HL-60 (cell line): Measurements from ENCODE around the gene TBC1D20.

Source experiments
- POLR2AphosphoS5 ChIP-seq: IDR thresholded peaks from 2 replicates; pipeline ENCODE4 v1.6.1; 2012; ENCODE audit warnings: low read depth
- REST ChIP-seq: IDR thresholded peaks from 2 replicates; pipeline ENCODE4 v1.6.1; 2012; ENCODE audit warnings: low read depth; ENCODE audit not compliant: insufficient replicate concordance

- TF ChIP-seq REST (no peak), POLR2AphosphoS5 (no peak)
Measured at GRCh38 chr20:479487-479886, 17.2 kb upstream of the TBC1D20 start.
